Prostate gland (tissue), 2 donors: Measurements from ENCODE around the gene LYRM2.

Experiments used
- POLR2AphosphoS5 ChIP-seq: sonication (generic); formaldehyde crosslinking; IDR thresholded peaks from one replicate; pipeline ENCODE4 v1.6.1; 2017; ENCODE audit warnings: antibody characterized with exemption
- TF ChIP-seq, protein P1 (sequence below), 4 experiments: fragments of 200-600 bp in 2 of 4; fragments of 450-650 bp in 2 of 4; sonication (generic) in 2 of 4; IDR thresholded peaks; 1 replicate in 3 of 4; 2 replicates in 1 of 4; pipeline ENCODE4 v1.5.1; 2016 to 2019; ENCODE audit warnings: antibody characterized with exemption in 4 of 4, mild to moderate bottlenecking in 2 of 4, moderate library complexity in 2 of 4

GRCh38 chr6:89685311-89685710 is 46.8 kb upstream of the LYRM2 start:
- TF ChIP-seq, protein P1, sequence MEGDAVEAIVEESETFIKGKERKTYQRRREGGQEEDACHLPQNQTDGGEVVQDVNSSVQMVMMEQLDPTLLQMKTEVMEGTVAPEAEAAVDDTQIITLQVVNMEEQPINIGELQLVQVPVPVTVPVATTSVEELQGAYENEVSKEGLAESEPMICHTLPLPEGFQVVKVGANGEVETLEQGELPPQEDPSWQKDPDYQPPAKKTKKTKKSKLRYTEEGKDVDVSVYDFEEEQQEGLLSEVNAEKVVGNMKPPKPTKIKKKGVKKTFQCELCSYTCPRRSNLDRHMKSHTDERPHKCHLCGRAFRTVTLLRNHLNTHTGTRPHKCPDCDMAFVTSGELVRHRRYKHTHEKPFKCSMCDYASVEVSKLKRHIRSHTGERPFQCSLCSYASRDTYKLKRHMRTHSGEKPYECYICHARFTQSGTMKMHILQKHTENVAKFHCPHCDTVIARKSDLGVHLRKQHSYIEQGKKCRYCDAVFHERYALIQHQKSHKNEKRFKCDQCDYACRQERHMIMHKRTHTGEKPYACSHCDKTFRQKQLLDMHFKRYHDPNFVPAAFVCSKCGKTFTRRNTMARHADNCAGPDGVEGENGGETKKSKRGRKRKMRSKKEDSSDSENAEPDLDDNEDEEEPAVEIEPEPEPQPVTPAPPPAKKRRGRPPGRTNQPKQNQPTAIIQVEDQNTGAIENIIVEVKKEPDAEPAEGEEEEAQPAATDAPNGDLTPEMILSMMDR (IDR thresholded peaks at IDR 0.05) = no peak
- TF ChIP-seq POLR2AphosphoS5 = no peak
